HEK293 (cell line): ENCODE data around the gene NAA35.
"Not testable (repeated sequence)": the region's sequence is repeated elsewhere in the genome, so short reads cannot be mapped to it uniquely, and the experiment has no call there.

ENCODE experiments used
- CTCF ChIA-PET: fragments of 350-600 bp; formaldehyde crosslinking; extraction: SDS; loops from one replicate; lab custom pipeline; 2021; ENCODE audit warnings: antibody characterized with exemption; lab: Yijun Ruan, JAX
- POLR2A ChIA-PET: fragments of 300-600 bp; formaldehyde crosslinking; extraction: SDS; loops from one replicate; lab custom pipeline; 2020; ENCODE audit warnings: antibody characterized with exemption, inconsistent platforms; lab: Yijun Ruan, JAX
- H3K27ac ChIP-seq: fragments of 200-500 bp; sonication (Bioruptor generic); 2 replicates; pipeline ENCODE4 v1.5.1; 2014; ENCODE audit warnings: low read depth, low read length, control low read depth, inconsistent platforms; ENCODE audit errors: extremely low read depth
- H3K36me3 ChIP-seq, 2 experiments: fragments of 200-500 bp in 1 of 2; sonication (Bioruptor generic) in 1 of 2; 1 replicate in 1 of 2; 2 replicates in 1 of 2; pipeline ENCODE4 v1.5.1; 2014 to 2017; ENCODE audit warnings: inconsistent platforms in 2 of 2, low read length in 2 of 2; ENCODE audit not compliant: control insufficient read depth in 2 of 2, insufficient read depth in 1 of 2
- H3K4me1 ChIP-seq: fragments of 200-500 bp; sonication (Bioruptor generic); 2 replicates; pipeline ENCODE4 v1.5.1; 2014; ENCODE audit warnings: mild to moderate bottlenecking, low read length, inconsistent platforms; ENCODE audit not compliant: control insufficient read depth, insufficient read depth
- H3K4me3 ChIP-seq: 2 replicates; pipeline ENCODE4 v1.5.1; 2011; ENCODE audit warnings: low read depth, mild to moderate bottlenecking, control low read depth, low read length, moderate library complexity
- H3K9me3 ChIP-seq: fragments of 200-500 bp; sonication (Bioruptor generic); 2 replicates; pipeline ENCODE4 v1.5.1; 2014; ENCODE audit warnings: low read depth, low read length, inconsistent platforms; ENCODE audit not compliant: control insufficient read depth, insufficient read depth
- GFI1B ChIP-seq: fragments of 450-650 bp; formaldehyde crosslinking; IDR thresholded peaks from 2 replicates; pipeline ENCODE4 v1.5.1; 2016; ENCODE audit warnings: missing biosample characterization, missing genetic modification characterization
- PRDM6 ChIP-seq: fragments of 450-650 bp; formaldehyde crosslinking; IDR thresholded peaks from 2 replicates; pipeline ENCODE4 v1.5.1; 2017; ENCODE audit warnings: missing biosample characterization, missing genetic modification characterization
- SCRT1 ChIP-seq: fragments of 450-650 bp; formaldehyde crosslinking; IDR thresholded peaks from 2 replicates; pipeline ENCODE4 v1.5.1; 2016; ENCODE audit warnings: missing biosample characterization, missing genetic modification characterization, borderline replicate concordance
- SCRT2 ChIP-seq: fragments of 450-650 bp; formaldehyde crosslinking; IDR thresholded peaks from 2 replicates; pipeline ENCODE4 v1.5.1; 2016; ENCODE audit warnings: missing biosample characterization, missing genetic modification characterization
- YY1 ChIP-seq: fragments of 450-650 bp; formaldehyde crosslinking; IDR thresholded peaks from 2 replicates; pipeline ENCODE4 v1.5.1; 2018; ENCODE audit warnings: missing biosample characterization, missing genetic modification characterization
- ZEB2 ChIP-seq: fragments of 450-650 bp; formaldehyde crosslinking; IDR thresholded peaks from 2 replicates; pipeline ENCODE4 v1.5.1; 2016; ENCODE audit warnings: missing biosample characterization, missing genetic modification characterization
- ZFHX2 ChIP-seq: fragments of 450-650 bp; formaldehyde crosslinking; conservative IDR thresholded peaks from 2 replicates; pipeline ENCODE4 v1.5.1; 2016; ENCODE audit warnings: missing biosample characterization, missing genetic modification characterization
- ZFP37 ChIP-seq: fragments of 450-650 bp; formaldehyde crosslinking; IDR thresholded peaks from 2 replicates; pipeline ENCODE4 v1.5.1; 2016; ENCODE audit warnings: missing biosample characterization, missing genetic modification characterization
- ZNF133 ChIP-seq: fragments of 450-650 bp; formaldehyde crosslinking; IDR thresholded peaks from 2 replicates; pipeline ENCODE4 v1.5.1; 2016; ENCODE audit warnings: missing biosample characterization, missing genetic modification characterization
- ZNF138 ChIP-seq: fragments of 450-650 bp; formaldehyde crosslinking; IDR thresholded peaks from 2 replicates; pipeline ENCODE4 v1.5.1; 2016; ENCODE audit warnings: missing biosample characterization, missing genetic modification characterization, borderline replicate concordance
- ZNF146 ChIP-seq: fragments of 450-650 bp; formaldehyde crosslinking; IDR thresholded peaks from 2 replicates; pipeline ENCODE4 v1.5.1; 2016; ENCODE audit warnings: missing biosample characterization, missing genetic modification characterization
- ZNF155 ChIP-seq: fragments of 450-650 bp; formaldehyde crosslinking; IDR thresholded peaks from 2 replicates; pipeline ENCODE4 v1.5.1; 2016; ENCODE audit warnings: missing biosample characterization, missing genetic modification characterization
- ZNF184 ChIP-seq: fragments of 450-650 bp; IDR thresholded peaks from 2 replicates; pipeline ENCODE4 v1.5.1; 2018; ENCODE audit warnings: missing biosample characterization, mild to moderate bottlenecking, missing genetic modification characterization
- ZNF362 ChIP-seq: fragments of 450-650 bp; formaldehyde crosslinking; IDR thresholded peaks from 2 replicates; pipeline ENCODE4 v1.5.1; 2016; ENCODE audit warnings: missing biosample characterization, missing genetic modification characterization
- ZNF37A ChIP-seq: fragments of 450-650 bp; IDR thresholded peaks from 2 replicates; pipeline ENCODE4 v1.5.1; 2018; ENCODE audit warnings: missing biosample characterization, missing genetic modification characterization
- ZNF48 ChIP-seq: fragments of 450-650 bp; formaldehyde crosslinking; IDR thresholded peaks from 2 replicates; pipeline ENCODE4 v1.5.1; 2016; ENCODE audit warnings: missing biosample characterization, missing genetic modification characterization
- ZNF513 ChIP-seq: fragments of 450-650 bp; IDR thresholded peaks from 2 replicates; pipeline ENCODE4 v1.5.1; 2018; ENCODE audit warnings: missing biosample characterization, missing genetic modification characterization
- ZNF544 ChIP-seq: fragments of 450-650 bp; formaldehyde crosslinking; IDR thresholded peaks from 2 replicates; pipeline ENCODE4 v1.5.0; 2017; ENCODE audit warnings: missing biosample characterization, missing genetic modification characterization
- ZNF555 ChIP-seq: fragments of 450-650 bp; formaldehyde crosslinking; conservative IDR thresholded peaks from 2 replicates; pipeline ENCODE4 v1.5.1; 2017; ENCODE audit warnings: missing biosample characterization, mild to moderate bottlenecking, missing genetic modification characterization, inconsistent platforms
- ZNF560 ChIP-seq: fragments of 450-650 bp; formaldehyde crosslinking; IDR thresholded peaks from 2 replicates; pipeline ENCODE4 v1.5.1; 2017; ENCODE audit warnings: missing biosample characterization, missing genetic modification characterization, borderline replicate concordance
- ZNF571 ChIP-seq: fragments of 450-650 bp; formaldehyde crosslinking; IDR thresholded peaks from 2 replicates; pipeline ENCODE4 v1.5.0; 2017; ENCODE audit warnings: missing biosample characterization, missing genetic modification characterization
- ZNF580 ChIP-seq: fragments of 450-650 bp; formaldehyde crosslinking; IDR thresholded peaks from 2 replicates; pipeline ENCODE4 v1.5.1; 2016; ENCODE audit warnings: missing biosample characterization, missing genetic modification characterization
- ZNF629 ChIP-seq: fragments of 450-650 bp; formaldehyde crosslinking; IDR thresholded peaks from 2 replicates; pipeline ENCODE4 v1.5.1; 2017; ENCODE audit warnings: missing biosample characterization, missing genetic modification characterization
- ZNF670 ChIP-seq: fragments of 450-650 bp; formaldehyde crosslinking; IDR thresholded peaks from 2 replicates; pipeline ENCODE4 v1.5.1; 2016; ENCODE audit warnings: missing biosample characterization, missing genetic modification characterization, low read depth
- ZSCAN5A ChIP-seq: fragments of 450-650 bp; formaldehyde crosslinking; IDR thresholded peaks from 2 replicates; pipeline ENCODE4 v1.5.1; 2016; ENCODE audit warnings: missing biosample characterization, missing genetic modification characterization

NAA35 gene

GRCh38 chr9:86048018-86048742 lies 107.2 kb downstream of the NAA35 start:
- TF ChIP-seq ZNF580, result peak; percentile 62; the same call in 1 of the 2 replicates
- peak; percentile 56; the same call in 1 of the 2 replicates for TF ChIP-seq SCRT2 (tag by site-specific recombination)
- TF ChIP-seq ZNF184 (tag by site-specific recombination), result peak; percentile 91
- TF ChIP-seq ZNF146 (tag by site-specific recombination), result peak; percentile 88
- peak; percentile 44; the same call in 1 of the 2 replicates for TF ChIP-seq SCRT1
- H3K36me3 ChIP-seq, result peaks cover 0 to 21% of the 10 kb centered on the region in 2 experiments; a peak in 2 of 3 replicates
- H3K4me1 ChIP-seq, H3K4me3 ChIP-seq, H3K9me3 ChIP-seq, H3K27ac ChIP-seq, POLR2A ChIA-PET, CTCF ChIA-PET: not testable (repeated sequence)

GRCh38 chr9:86052556-86053468 lies 111.9 kb downstream of the NAA35 start:
- Histone ChIP-seq H3K9me3 (no peaks in the 10 kb centered on the region), H3K36me3 (peaks cover 0 to 13% of the 10 kb centered on the region in 2 experiments; a peak in 2 of 3 replicates), H3K27ac (no peak overlapping the region), H3K4me1 (no peaks in the 10 kb centered on the region; the same call in 1 of the 2 replicates), H3K4me3 (no peak overlapping the region)
- POLR2A ChIA-PET, result no interaction called here
- CTCF ChIA-PET, result interaction anchor here (0.6 kb wide), 1 partner anchor 10 kb away, joined by 4 read pairs; no protein-coding TSS in a partner anchor
- TF ChIP-seq ZNF544 (tag by site-specific recombination), result no peak
- TF ChIP-seq PRDM6, result no peak
- 0 out of 2 replicates have a peak, but pooled peaks have one; percentile 37 for TF ChIP-seq ZNF133 (tag by site-specific recombination)
- no peak for TF ChIP-seq ZNF138 (tag by site-specific recombination)
- no peak for TF ChIP-seq GFI1B (tag by site-specific recombination)
- no peak for TF ChIP-seq ZSCAN5A (tag by site-specific recombination)
- no peak for TF ChIP-seq ZNF48
- TF ChIP-seq YY1 (tag by site-specific recombination), result no peak
- TF ChIP-seq ZNF571, result no peak
- TF ChIP-seq ZFP37, result no peak
- no peak for TF ChIP-seq ZFHX2 (tag by site-specific recombination)
- TF ChIP-seq ZNF555 (tag by site-specific recombination), result no peak
- TF ChIP-seq ZNF155 (tag by site-specific recombination), result no peak
- TF ChIP-seq ZNF670 (tag by site-specific recombination), result 0 out of 2 replicates have a peak, but pooled peaks have one; percentile 19
- no peak for TF ChIP-seq SCRT1
- no peak for TF ChIP-seq ZNF629 (tag by site-specific recombination)
- no peak for TF ChIP-seq ZEB2 (tag by site-specific recombination)
- TF ChIP-seq ZNF513 (tag by site-specific recombination), result no peak
- no peak for TF ChIP-seq ZNF362 (tag by site-specific recombination)
- no peak for TF ChIP-seq ZNF560 (tag by site-specific recombination)
- TF ChIP-seq ZNF37A (tag by site-specific recombination), result no peak
